Testis (tissue), 2 donors: ENCODE measurements around the gene TERT.

Experiments used
- CTCF ChIP-seq, 3 experiments: fragments of 450-650 bp in 2 of 3; fragments of 200-600 bp in 1 of 3; sonication (generic) in 1 of 3; IDR thresholded peaks; one replicate each; pipeline ENCODE4 v1.5.1; 2016 to 2019; ENCODE audit warnings: antibody characterized with exemption in 3 of 3, mild to moderate bottlenecking in 2 of 3, moderate library complexity in 1 of 3
- POLR2A ChIP-seq: fragments of 450-650 bp; IDR thresholded peaks from one replicate; pipeline ENCODE4 v1.6.1; 2017; ENCODE audit warnings: antibody characterized with exemption, mild to moderate bottlenecking, moderate library complexity

DNA sequence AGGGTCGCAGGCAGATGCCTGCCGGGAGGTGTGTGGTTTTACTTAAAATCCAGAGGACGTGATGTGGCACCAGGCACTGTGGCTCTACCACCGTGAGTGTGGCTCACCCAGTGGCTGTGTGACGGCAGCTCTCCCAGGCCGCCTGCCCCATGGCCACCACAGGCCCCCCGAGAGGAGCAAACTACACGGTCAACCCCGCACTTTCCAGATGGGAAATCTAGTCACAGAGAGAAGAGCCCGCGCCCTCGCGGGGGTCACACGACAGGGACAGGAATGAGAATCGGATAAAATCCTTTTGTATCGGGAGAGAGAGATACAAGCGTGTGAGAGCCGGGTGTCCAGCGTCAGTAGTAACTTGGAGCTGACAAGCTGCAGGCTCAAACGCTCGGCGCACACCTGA lies 24.4 kb downstream of the TERT start:
- TF ChIP-seq CTCF (IDR thresholded peaks at IDR 0.05) = no peak
- no peak for TF ChIP-seq POLR2A
